HG02973 (cell line): Measurements from ENCODE around the gene HIPK2.
"Not testable (repeated sequence)": the region's sequence is repeated elsewhere in the genome, so short reads cannot be mapped to it uniquely, and the experiment has no call there.

Experiments used
- ATAC-seq: cut with Tn5 transposase; IDR thresholded peaks from one replicate; pipeline ENCODE4 v1.9.1; 2021; ENCODE audit warnings: moderate library complexity; ENCODE audit not compliant: unreplicated experiment

The HIPK2 gene

DNA sequence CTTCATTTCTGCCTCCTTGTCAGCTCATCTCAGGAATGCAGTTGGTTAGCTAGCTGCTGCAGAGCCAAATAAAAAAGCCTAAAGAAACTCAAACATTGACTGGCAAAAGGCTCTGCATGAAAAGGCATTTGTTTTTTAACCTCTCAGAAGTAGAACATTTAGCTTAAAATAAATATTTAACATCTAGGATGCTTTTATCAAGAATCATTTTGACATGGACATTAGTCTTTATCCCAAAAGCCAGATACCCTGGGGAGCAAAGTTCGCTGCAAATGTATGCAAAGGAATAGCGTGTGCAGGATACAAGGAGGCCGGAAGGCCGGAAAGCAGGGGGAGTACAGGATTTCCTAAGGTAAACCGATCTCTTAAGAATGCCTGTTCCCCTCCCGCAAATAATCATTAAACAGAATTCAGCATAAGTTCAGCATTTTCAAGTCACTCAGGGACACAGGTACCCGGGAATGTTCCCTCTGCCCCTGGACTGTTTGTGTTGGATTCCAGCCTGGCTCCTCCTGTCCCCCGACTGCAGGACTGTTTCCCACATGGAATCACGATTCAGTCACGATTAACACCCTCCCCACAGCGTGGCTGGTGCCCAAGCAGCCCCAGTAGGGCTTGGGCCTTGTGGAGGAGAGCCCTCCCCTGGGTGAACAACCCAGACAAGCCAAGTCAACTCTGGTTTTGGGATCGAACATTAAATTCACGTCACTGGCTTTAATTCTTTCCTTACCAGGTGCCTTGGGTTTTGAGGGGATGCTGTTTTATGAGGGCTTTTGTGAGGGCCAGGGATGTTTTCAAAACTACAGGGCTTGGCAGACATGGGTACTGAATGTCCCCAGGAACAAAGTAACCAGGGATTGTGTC is 97.8 kb downstream of the HIPK2 start:
- no peak for ATAC-seq

DNA sequence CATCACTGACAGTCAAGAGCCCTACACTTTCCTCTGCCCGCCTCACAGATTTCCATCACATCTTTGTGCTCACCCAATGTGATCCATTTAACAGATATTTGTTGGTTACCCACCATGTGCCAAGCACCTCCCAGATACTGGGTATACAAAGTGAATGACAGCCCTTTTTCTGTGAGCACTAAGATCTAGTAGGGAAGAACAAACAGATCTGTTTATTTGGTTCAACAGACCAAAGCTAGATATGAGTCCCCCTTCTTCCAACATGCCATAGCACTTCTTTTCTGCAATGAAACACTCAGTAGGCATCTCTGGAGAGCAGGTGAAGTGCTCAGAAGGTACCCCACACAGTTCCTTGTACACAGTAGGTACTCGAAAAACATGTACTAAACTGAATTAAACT is 101.4 kb downstream of the HIPK2 start:
- no peak for ATAC-seq

DNA sequence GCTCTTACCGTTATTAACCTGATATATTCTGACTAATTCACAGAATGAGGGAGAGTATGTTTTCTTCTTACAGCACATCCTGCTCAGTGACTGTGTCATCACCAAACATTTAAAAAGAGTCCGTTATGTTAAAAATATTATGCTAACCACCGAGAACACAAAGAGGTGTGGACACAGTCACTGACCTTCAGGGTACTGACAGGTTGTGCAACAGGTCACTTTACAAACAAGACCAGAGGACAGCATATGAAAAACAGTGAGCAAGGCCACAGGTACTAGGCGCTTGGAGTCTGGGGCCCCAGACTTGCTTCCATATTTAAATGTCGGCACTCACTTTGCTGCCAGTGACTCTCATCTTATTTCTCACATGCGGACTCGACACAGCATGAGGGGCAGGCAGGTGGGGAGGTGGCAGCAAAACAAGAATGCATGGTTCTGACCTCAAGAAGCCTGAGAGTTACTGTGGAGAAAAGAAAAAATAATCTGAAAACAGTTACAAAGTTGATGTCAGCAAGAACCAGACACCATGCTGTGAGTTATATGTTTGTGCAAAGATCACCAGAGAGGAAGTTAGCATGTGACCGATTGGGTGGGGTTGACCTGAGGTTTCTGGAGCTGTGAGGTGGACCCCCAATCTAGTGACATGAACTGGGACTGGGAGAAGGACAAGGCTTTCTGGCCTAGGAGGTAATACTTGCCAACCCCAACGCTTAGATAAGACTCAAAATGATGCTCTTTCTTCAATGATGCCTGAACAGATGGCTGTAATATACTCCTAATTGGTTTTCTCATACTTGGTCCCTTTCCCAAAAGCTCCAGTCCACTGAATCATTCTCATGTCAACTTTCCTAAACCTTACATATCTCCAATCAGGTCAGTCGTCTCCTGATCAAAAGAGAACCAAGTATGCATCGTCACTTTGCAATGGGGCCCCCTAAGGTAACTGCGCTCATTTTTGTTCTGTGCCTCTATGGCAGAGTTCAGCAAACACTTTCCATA is 102.4 kb downstream of the HIPK2 start:
- no peak for ATAC-seq

DNA sequence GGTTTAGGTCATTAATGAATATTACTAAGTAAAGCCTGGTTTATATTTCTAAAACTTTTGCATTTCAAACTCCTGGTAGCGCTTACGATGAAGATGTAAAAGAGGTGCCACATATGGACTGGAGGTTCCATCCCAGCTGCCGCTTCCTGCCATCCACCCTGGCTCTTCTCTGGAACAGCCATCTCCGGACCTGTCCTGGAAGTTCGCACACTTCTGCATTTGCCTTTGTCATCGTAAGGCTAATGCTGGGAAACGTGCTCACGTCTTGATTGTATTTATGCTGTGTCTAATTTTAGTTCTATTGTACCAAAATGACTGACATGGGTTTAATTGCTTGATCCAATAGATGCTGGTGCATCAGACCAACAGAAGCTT is 103.1 kb downstream of the HIPK2 start:
- no peak for ATAC-seq

DNA sequence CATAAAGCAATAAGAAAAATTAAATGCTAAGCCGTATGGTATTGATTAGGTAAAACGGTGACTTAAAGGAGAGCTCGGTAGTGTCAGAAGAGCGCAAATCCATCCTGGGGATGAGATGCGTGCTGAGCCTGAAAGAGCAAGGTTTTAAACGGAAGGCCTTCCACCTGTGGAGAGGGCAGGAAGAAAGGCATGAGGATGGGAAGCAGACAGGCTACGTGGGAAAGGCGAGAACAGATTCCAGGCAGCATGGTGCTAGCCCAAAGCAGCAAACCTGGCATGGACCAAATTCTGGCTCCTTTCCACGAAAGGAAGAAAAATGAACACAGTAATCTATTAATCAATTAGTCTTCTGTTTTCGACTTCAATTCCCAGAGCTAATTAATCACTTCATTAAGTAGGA is 103.5 kb downstream of the HIPK2 start:
- no peak for ATAC-seq

DNA sequence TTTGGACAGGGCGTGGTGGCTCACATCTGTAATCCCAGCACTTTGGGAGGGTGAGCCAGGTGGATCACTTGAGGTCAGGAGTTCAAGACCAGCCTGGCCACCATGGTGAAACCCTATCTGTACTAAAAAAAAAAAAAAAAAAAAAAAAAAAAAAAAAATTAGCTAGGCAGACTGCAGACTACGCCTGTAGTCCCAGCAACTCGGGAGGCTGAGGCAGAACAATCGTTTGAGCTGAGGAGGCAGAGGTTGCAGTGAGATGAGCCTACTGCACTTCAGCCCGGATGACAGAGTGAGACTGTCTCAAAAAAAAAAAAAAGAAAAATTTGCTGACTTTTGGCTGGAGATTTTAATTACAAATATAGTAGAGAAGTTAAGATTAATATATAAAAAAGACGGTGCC is 104.0 kb downstream of the HIPK2 start:
- no peak for ATAC-seq

DNA sequence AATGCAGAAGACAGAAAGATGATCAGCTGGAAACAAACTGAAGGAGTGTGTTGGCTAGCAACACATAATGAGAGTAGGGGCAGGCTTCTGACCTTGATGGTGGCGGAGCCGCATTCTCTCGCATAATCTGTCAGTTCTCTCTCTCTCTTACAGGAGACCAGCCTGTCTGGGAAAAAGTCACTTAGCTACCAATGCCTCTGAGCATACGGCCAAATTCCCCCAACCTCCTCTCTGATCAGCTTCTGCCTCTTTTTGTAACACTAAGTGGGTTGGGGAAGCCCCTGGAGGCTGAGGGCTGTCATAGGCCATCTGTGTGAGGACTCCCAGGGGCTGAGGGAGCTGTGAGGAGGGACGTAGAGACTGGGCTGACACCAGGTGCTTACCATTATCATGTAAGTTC is 104.6 kb downstream of the HIPK2 start:
- peak; percentile 86 for ATAC-seq

DNA sequence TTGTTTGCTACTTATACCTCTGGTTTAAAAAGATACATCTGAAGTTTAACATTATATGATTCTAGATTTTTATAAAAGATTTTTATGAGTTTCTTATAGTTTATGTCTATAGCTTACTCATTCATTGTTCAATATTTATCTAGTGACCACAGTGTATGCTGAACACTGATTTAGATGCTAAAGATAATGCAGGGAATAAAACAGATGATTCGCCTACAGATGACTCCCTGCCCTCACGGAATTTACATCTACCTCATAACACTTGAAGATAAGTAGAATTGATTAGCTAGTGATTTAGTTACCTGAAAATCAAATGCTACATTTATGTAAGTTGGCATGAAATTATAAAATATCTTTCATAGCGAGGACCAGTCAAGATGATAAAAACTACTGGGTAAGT is 105.8 kb downstream of the HIPK2 start:
- ATAC-seq = no peak

DNA sequence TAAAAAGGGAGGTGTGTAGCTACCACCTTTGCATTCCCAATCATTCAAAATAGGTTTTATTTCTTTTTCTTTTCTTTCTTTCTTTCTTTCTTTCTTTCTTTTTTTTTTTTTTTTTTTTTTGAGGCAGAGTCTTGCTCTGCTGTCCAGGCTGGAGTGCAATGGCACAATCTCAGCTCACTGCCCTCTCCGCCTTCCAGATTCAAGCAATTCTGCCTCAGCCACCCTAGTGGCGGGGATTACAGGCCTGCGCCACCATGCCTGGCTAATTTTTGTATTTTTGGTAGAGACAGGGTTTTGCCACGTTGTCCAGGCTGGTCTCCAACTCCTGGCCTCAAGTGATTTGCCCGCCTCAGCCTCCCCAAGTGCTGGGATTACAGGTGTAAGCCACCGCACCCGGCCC is 107.1 kb downstream of the HIPK2 start:
- not testable (repeated sequence) for ATAC-seq

DNA sequence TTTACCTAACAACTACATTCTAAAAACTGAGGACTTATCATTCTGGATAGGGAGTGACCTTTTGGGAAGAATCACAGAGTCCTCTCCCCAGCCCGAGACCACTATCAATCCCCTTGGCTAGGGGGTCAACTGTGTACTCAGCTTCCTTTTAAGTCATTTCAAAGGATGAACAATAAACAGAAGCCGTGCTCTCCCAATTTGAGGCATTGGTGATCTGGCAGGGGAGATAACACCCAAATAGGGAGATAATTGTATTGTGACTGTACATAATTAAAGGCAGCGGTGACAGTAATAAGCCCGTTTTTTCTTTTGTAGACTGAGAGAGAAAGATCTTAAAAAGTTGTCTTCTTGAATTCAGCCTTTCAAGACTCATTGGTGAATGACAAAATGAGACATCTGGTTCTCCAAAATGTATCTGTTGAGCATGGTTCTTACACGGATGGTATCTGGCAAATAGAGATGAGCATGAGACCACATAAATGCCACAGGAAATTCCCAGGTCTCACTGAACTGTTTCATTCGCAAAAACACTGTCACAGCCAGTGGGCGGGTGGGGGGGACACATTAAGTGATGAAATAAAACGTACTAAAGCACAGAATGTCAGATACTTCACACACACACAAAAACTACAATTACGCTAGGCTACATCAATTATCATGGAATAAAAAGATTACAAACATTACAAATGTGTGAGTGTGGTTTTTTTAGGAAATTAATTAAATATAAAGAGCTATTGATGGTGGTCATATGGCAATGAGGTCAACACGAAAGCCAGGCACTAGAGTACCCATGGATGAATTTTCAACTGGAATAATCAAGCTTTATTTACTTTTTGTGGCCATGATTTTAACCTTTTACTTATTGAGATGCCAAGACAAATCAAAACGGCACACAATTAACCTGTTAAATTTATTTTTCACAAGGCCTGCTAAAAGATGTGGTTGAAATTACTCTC is 108.4 kb downstream of the HIPK2 start:
- ATAC-seq = no peak

DNA sequence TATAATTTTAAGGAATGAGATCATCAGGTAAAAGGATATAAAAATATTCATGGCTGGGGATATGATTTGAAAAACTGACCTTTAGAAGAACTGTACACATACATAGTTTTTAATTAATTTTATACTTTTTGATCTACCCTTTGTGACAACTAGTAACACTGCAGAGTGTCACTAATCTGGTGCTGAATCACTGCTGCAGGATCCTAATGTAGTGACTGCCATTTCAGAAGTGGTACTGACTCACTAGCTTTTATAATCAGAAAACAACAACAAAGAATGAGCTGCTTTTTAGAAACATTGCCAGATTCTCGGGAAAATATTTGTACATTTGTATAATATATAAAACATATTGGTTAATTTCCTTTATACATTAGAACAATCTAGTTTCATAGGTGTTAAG is 110.4 kb downstream of the HIPK2 start:
- no peak for ATAC-seq

DNA sequence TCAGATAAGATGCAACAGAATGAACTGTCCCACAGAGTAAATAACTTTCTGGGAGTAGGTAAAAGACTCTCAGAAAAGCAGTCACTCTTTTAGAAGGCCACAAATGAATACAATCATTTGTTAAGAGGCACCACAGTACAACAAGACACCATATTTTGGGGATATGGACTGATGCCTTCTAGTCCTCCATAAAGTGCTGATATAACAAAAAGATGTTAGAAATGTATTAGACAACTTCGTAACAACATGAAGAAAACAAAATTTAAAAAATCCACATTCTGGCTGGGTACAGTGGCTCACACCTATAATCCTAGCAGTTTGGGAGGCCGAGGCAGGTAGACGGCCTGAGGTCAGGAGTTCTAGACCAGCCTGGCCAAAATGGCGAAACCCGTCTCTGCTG is 111.3 kb downstream of the HIPK2 start:
- ATAC-seq = no peak

DNA sequence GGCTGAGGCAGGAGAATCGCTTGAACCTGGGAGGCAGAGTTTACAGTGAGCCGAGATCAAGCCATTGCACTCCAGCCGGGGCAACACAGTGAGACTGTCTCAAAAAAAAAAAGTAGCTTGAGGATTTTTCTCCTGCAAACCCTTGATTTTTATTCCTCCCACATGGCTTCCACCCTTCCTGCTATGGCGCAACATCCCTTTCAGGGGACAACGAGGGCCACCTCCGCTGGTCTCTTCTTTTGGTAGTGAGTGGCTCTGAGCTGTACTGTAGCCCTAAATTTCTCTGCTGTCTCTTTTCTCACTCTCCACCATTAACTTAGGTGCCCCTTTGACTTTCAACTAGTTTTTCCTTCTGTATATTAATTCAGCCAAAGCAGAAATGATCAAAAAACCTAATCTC is 113.4 kb downstream of the HIPK2 start:
- no peak for ATAC-seq

DNA sequence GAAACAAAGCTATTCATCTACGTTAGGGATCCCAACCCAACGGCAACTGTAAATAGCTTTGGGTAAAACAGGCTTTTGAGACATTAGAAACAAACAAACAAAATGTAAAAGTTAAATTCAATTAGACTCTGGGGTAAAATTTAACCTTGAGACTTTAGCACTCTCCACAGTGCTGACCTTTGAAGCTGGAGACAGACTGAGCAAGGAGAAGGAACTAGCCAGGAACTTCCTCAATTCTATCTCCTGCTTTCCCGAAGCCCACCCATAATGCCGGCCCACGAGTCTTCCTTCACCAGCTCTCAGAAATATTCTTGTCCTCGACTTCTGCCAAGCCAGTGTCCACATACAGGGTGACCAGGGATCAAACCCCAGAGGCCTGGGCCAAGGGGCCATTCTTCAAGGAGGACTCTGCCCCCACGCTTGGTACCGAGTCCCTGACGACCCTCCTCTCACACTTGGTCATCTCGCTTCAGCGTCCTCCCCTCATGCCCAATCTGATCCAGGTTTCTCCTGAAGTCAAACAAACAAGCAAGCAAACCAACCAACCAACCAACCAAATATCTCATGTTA is 114.1 kb downstream of the HIPK2 start:
- no peak for ATAC-seq

DNA sequence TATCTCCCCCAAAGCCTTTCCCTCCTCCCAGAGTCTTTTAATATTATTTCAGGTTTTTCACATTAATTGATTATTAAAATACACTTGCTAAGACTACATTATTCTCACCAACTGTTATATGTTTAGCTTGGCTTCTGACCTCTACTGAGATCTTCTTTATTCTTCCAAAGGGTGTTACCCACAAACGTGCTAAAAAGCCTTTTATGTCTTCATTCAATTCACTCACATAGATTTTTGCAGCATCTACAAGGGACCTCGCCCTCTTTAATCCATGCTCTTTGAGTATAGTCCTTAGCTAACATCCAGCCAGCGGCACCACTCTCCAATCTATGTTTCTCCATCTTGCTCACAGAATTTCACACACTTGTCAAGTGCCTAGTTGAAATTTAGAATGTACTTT is 115.9 kb downstream of the HIPK2 start:
- ATAC-seq = no peak

DNA sequence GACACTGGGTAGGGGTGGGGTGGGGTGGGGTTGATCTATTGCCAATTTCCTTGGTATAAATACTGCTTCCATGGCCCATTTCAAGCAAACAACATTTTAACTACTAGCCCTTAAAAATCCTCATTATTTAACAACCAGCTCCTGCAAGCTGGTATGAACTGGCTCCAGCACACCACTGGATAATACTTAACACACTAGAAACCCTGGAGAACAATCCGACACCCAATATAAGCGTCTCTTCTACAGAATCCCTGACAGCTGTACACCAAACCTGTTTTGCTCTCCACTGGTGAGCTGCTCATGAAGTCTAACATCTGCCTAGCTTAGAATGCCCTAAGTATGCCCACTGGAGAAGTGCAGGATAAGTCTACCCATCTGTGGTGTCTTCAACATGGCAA is 116.8 kb downstream of the HIPK2 start:
- ATAC-seq = no peak

DNA sequence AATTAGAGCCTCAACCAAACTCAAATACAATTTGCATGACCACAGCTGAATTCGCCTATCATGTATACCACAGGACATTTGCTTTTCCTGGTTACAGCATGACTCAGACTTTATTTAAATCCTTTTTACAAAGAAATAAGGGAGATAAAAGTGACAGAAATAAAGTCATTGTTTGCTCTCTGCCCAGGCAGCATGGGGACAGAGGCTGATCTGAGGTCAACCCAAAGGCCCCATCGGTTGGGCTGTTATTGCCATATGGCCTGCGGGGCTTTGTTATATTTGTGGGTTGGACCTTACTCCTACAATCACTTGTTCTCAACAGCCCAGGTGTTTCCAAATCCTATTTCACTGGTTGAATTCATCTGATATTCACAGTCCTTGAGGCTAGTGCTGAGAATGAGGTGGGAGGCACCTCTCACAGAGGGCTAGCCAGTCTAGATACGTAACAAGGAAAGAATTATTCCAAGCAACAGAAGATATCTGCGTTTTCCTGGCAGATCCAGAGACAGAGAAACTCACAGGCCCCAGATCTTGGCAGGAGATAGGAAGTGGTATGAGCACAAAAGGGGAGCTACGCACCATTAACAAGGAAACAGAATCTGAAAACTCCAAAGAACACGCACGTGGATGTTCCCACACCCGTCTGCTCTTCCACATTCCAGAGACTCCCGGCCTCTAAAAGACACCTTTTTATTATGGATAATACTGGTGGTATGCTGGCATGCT is 117.3 kb downstream of the HIPK2 start:
- ATAC-seq = no peak

DNA sequence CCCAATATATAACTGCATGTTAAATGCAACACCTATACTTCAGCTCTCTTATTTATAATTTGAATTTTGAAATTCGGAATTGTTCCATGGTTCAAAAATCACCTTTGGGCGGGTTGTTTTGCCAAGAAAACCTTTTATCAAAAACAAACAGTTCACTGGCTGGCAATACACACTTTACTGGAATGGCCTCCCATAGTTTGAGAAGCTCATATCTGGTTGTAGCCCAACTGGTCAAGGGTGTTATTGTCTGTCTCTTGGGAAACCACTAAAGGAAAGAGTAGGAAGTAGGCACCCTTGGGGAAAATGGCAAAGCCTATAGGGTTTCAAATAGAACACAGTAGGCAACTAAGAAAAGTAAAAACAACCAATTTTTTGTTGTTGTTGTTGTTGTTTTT is 117.9 kb downstream of the HIPK2 start:
- no peak for ATAC-seq

DNA sequence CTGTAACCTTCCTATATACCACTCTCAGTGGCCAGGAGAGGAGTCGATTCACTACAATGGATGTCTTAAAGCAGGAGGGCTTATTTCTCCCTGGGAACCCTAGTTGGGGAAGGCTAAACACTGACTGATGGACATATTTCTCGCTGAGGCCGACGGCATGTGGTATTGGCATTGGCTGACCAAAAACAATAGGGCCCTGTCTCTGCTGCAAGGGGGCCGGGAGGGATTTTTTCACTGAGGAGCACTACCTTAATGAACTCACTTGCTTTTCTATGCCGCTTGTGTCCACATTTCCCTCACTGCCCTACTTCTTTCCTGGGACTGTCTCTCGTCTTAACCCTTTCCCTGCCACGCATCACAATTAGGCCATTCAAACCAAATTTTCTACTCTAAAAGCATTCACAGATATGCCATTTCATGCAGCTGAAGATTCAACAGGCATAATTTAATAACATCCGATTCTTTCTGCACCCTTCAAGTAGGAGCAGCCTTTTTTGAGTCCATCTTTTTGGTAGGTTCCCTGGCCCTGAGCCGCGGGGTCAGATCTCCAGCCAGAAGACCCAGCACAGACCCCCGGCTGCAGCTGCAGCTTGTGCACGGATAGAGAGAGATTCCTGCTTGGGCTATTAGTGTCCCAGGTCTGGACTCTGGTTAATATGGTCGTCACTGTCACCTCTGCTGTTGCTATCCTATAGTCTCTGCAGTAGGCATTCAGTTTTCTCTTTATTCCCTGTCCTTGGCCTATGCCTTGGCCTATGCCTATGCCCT is 118.7 kb downstream of the HIPK2 start:
- no peak for ATAC-seq
